ENCODE data around the gene RNF224. TPM values are rescaled to one million over a fixed set of nuclear protein-coding genes. Genes with fewer than 3 reads are reported as not detected.

RNF224 gene
- total RNA-seq, 2 experiments from 2014 or later: 0.14 TPM; not detected in 1

GRCh38 chr9:137211532-137211931 is 15.8 kb upstream of the RNF224 start:
- ChIA-PET CTCF (no interaction called here), POLR2A (no interaction called here)
- intact Hi-C loops (cut with DNase I, micrococcal nuclease): no loop called here
- Mint-ChIP-seq H3K9me3 (no peaks in the 10 kb centered on the region), H3K4me1 (ENCODE audit: low read depth) (peaks cover 11% of the 10 kb centered on the region), H3K27me3 (no peaks in the 10 kb centered on the region), H3K36me3 (ENCODE audit: low read depth) (peaks cover 8% of the 10 kb centered on the region), H3K4me3 (no peak overlapping the region), H3K27ac (no peak overlapping the region)
- no peak for DNase-seq
- no peak for TF ChIP-seq CTCF (IDR thresholded peaks at IDR 0.05)
- peaks cover 7% of the 10 kb centered on the region for H3K4me1 ChIP-seq (ENCODE audit: insufficient read depth, low read length)
- H3K27ac ChIP-seq (ENCODE audit: low read depth in 1 of 2, low read length in 2 of 2): no peak overlapping the region
- no peak for ATAC-seq (ENCODE audit: poor library complexity)
- H3K9me3 ChIP-seq (ENCODE audit: control insufficient read depth in 1 of 2, insufficient read depth in 1 of 2, low read length in 2 of 2): no peaks in the 10 kb centered on the region
- no peak overlapping the region for H3K4me3 ChIP-seq (ENCODE audit: low read length)
- peaks cover 10% of the 10 kb centered on the region for H3K36me3 ChIP-seq (ENCODE audit: insufficient read depth, low read length)
- no peaks in the 10 kb centered on the region for H3K27me3 ChIP-seq (ENCODE audit: control insufficient read depth in 1 of 2, insufficient read depth in 2 of 2, low read length in 2 of 2)

- intact Hi-C loops (cut with DNase I, micrococcal nuclease): no loop called here
- Histone ChIP-seq H3K9me3 (ENCODE audit: control insufficient read depth in 1 of 2, insufficient read depth in 1 of 2, low read length in 2 of 2) (no peaks in the 10 kb centered on the region), H3K36me3 (ENCODE audit: insufficient read depth, low read length) (peaks cover 10% of the 10 kb centered on the region), H3K27me3 (ENCODE audit: control insufficient read depth in 1 of 2, insufficient read depth in 2 of 2, low read length in 2 of 2) (no peaks in the 10 kb centered on the region), H3K4me3 (ENCODE audit: low read length) (no peak overlapping the region), H3K4me1 (ENCODE audit: insufficient read depth, low read length) (no peaks in the 10 kb centered on the region), H3K27ac (ENCODE audit: low read depth in 1 of 2, low read length in 2 of 2) (no peak overlapping the region)
- DNase-seq (no peak), ATAC-seq (ENCODE audit: poor library complexity) (no peak)
- Mint-ChIP-seq H3K9me3 (no peaks in the 10 kb centered on the region), H3K27ac (no peak overlapping the region), H3K4me3 (no peak overlapping the region), H3K36me3 (ENCODE audit: low read depth) (peaks cover under 1% of the 10 kb centered on the region), H3K27me3 (no peaks in the 10 kb centered on the region), H3K4me1 (ENCODE audit: low read depth) (peaks cover 1% of the 10 kb centered on the region)
- ChIA-PET CTCF (no interaction called here), POLR2A (no interaction called here)
- TF ChIP-seq CTCF (IDR thresholded peaks at IDR 0.05): no peak
These were observed 14.8 kb upstream of the RNF224 start for GRCh38 chr9:137212520-137212919.

- POLR2A ChIA-PET: no interaction called here
- no peak overlapping the region for H3K4me3 Mint-ChIP-seq
These were observed 13.9 kb upstream of the RNF224 start for GRCh38 chr9:137213160-137214060.

More at GRCh38 chr9:137213160-137214060, 13.9 kb upstream of the RNF224 start:
- peaks cover 10% of the 10 kb centered on the region for H3K36me3 ChIP-seq (ENCODE audit: insufficient read depth, low read length)
- ATAC-seq (ENCODE audit: poor library complexity) (no peak), DNase-seq (no peak)
- no peaks in the 10 kb centered on the region for H3K4me1 ChIP-seq (ENCODE audit: insufficient read depth, low read length)
- intact Hi-C loops (cut with DNase I, micrococcal nuclease): no loop called here
- Mint-ChIP-seq H3K27ac (no peak overlapping the region), H3K4me1 (ENCODE audit: low read depth) (no peaks in the 10 kb centered on the region), H3K36me3 (ENCODE audit: low read depth) (no peaks in the 10 kb centered on the region), H3K9me3 (no peaks in the 10 kb centered on the region), H3K27me3 (no peaks in the 10 kb centered on the region)
- no peak overlapping the region for H3K27ac ChIP-seq (ENCODE audit: low read depth in 1 of 2, low read length in 2 of 2)
- no peak for TF ChIP-seq CTCF (IDR thresholded peaks at IDR 0.05)
- CTCF ChIA-PET: no interaction called here
- no peak overlapping the region for H3K4me3 ChIP-seq (ENCODE audit: low read length)
- H3K9me3 ChIP-seq (ENCODE audit: control insufficient read depth in 1 of 2, insufficient read depth in 1 of 2, low read length in 2 of 2): no peaks in the 10 kb centered on the region
- no peaks in the 10 kb centered on the region for H3K27me3 ChIP-seq (ENCODE audit: control insufficient read depth in 1 of 2, insufficient read depth in 2 of 2, low read length in 2 of 2)
